Stimulated activated CD4-positive, alpha-beta T cell treated with anti-CD3 and anti-CD28 coated beads, Interleukin-4, amount 100 ng/mL, for 4 hours (primary cell): ENCODE results near the gene IFT172.
"Not testable (repeated sequence)": the region's sequence is repeated elsewhere in the genome, so short reads cannot be mapped to it uniquely, and the experiment has no call there.

Experiments
- DNase-seq, 2 experiments: peaks; one replicate each; pipeline ENCODE4 v3.0.0-alpha.2; 2020

Gene IFT172

DNA sequence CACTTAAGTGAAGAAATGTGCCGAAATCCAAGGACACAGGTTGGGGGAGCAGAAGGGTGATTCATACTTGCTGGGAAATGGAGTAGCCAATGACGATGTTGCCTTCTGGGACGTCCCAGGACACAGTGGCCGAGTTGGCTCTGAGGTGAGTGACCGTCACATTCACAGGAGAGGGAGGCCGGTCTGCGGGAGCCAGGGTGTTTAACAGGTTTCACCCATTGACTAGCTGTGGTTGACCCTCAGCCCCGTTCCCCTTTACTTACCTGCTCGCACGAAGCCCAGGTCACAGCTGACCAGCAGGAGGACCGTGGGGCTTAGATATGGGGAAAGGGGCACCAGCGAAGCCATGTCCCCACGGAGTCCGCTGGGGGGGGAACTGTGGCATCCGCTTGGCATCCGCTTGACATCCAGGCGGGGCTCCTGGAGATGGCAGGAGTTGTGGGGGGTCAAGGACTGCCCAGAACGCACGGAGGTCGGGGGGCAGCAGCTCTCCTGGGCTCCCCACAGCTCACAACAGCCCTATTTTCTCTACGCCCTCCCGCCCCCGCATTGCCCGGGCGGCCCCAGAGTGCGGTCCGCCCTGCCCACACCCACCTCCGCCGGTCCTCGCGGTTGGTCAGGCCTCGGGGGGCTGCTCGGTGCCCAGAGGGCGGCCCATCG is 4.9 kb upstream of the IFT172 start:
- DNase-seq: no peak

DNA sequence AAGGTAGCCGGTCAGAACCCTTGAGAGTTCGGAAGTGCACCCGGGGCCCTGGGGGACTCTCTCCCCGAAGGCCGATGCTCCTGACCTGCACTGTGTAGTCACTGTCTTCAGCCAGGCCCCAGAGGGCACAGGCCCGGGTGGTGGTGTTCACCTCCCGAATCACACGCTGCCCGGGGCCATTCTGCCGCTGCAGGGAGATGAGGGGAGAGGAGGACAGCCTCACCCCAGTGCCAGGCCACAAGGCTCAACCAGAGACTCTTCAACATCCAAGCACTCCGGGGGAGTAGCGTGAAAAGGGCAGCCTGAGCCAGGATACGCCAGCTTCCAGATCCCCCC is 4.4 kb upstream of the IFT172 start:
- DNase-seq: no peak

DNA sequence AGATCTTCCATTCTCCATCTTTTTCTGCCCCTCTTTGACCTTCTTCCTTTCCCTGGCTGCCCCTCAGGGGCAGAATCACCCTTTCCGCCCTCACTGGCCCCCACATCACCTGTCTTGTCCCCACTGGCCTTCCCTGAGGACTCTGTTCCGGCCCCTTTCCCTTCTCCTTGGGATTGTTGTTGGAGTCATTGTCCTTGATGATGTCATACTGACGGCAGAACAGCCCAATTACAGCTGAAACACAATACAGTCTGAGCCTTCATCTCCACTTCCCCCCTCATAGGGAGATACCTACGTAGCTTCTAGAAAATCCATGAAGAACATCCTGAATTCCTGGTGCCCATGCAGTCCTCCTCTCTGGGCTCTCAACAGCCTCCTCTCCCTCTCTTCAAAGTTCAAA is 3.0 kb upstream of the IFT172 start:
- no peak for DNase-seq

DNA sequence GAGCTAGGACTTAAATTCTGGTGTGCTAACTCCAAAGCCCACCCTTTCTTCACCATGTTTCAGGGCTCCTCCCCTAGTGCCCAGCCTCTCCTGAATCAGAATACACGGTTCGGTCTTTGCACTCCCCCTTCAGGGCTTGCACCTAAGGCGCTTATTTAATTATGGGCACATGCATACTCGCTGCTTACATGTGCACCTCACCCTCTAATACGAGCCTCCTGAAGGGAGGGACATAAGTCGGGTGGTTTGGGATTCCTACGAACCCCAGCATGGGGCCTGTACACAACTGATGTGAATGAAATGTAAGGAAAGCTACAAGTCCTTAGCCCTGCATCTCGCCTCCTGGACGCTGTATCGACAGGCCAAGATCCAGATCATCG is 435 bp downstream of the IFT172 start:
- DNase-seq: no peak

DNA sequence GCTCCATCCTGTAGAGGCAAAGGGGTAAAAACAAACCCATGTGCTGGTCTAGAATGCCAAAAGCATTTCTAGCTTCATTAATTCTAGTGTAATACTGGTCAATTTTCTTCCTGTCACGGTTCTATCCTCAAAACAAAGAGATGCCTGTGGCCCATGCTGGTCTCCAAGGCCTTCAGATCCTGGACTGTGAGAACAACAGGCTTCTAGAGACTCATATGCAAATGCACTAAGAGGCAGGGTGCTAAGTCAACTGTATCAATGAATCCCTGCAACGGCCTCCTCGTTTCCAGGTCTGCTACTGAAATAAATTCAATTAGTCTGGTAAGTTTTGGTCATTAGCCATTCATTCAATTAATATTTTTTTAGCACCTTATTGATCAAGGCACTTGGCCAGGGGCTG is 4.0 kb downstream of the IFT172 start:
- no peak for DNase-seq

DNA sequence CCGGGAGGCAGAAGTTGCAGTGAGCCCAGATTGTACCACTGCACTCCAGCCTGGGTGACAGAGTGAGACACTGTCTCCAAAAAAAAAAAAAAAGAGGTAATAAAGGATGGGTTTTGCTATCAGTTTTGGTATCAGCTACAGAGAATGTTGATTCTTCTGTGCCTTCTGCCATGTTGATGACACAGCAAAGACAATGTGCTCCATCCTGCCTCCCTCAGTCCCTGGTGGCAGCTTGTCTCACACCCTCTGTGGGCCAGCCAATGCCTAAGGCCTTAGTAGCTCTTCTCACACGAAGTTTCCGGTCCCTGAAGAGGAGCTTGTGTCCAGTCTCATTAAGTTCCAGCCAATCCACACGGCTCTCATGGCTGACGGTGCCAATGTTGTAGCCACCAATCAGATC is 17.6 kb downstream of the IFT172 start:
- no peak for DNase-seq

DNA sequence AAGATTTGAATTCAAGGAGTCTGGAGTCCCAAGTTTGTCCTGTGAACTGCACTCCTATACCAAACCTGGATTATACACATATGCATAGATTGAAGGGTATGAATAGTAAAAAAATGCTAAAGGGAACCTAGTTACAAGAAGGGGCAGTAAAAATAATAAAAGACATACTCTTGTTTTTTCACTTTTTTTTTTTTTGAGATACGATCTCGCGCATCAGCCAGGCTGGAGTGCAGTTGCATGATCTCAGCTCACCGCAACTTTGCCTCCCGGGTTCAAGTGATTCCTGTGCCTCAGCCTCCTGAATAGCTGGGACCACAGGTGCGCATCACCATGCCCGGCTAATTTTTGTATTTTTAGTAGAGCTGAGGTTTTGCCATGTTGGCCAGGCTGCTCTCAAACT is 25.1 kb downstream of the IFT172 start:
- DNase-seq: no peak

DNA sequence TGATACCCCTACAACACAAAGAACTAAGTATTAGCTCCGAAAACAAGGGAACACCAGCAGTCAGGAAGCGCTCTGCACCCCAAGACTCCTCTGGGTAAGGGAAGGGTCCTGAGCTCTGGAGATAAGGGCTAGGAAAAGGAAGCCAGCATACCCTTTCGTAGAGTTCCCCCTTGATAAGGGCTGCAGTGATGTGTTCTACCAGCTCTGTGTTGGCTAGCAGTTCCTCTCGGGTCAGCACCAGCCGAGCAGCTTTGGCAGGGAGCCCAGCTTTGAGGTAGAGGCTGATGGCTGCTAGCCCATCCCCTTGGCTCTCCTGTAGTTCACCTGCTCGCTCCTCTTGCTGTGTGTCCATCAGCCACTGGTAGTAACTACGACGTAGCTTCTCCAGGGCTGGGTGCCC is 28.4 kb downstream of the IFT172 start:
- no peak for DNase-seq

DNA sequence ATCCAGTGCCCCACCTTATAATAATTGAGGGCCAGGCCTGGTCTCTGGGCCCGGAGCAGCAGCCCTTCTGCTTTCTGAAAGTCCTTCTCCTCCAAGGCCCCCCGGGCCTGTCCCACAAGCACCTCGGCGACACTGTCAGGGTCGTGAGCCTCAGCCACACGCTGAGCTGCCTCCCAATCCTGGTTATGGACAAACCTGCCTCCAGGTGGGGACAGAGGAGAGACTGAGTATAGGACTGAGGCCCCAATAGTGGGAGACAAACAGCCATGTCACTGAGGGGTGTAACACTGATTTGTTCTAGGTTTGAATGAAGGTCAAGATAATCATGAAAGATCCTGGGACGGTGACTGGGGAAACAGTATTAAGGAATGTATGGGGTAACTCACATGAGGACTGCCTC is 35.6 kb downstream of the IFT172 start:
- DNase-seq: no peak

DNA sequence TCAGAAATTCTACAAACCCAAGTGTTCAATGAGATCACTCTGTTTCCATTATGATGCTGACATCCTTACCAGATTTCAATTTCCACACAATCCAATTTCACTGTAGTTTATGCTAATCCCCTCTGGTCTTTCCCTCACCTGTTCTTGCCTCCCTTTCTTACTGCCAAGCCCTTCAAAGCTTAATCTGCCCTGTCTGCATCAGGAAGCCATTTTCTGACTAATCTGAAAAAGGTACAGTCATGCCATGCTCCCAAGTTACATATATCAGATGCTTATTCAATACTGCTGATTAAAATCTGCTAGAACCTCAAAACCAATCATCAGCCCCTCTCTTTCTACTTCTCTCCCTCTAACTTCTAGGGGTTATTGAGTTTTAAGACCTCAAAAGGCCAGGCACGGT is 38.4 kb downstream of the IFT172 start:
- no peak for DNase-seq

DNA sequence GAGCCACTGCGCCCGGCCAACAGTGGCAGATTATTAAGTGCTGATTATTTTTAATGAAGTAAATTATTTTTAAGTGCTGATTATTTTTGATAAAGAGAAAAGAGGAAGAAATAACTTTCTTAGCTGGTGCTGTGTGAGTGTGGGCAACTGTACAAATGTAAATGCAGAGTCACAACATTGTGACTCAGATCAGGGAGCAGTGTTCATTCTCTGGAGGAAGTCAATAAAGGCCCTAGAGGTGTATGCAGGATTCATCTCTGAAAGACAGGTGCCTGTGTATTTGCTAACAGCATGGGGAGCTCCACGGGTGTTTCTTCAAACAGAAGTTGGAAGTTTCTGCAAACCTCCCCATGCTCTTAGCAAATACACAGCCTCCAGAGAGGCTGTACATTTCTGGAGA is 41.2 kb downstream of the IFT172 start:
- no peak for DNase-seq

DNA sequence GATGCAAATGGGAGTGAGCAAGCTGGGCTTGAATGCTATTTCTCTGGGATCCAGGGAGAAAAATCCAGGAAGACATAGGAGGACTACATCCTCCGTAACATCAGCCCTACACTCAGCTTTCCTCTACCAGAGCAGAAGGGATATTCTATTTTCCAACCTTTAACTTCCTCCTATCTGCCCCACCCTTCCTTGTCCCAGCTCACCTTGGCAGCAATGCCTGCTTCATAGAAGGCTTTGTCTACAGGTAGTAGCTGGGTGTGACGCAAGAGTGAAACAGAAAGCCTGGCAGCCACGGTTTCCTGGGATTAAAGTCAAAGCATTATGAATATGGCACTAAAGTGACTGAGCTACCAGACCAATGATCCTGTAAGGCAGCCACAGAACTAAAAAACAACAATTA is 43.5 kb downstream of the IFT172 start:
- no peak for DNase-seq

DNA sequence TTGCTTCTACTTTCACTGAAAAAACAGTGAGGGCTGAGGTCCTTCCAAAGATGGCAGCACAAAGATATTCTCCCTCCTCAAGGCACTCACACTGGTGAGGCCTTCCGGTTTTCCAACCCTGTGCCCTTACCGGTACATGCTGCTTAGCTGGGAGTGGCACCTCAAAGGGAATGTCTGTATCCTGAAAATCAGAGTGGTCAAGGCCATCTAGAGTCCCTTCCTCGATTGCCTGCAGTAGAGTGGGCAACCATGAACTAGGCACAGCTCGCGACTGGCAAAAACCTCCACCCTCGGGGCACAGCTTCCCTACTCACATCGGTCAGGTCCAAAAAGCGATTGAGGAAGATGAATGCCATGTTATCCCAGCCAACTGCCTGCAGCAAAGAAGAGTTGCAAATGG is 43.9 kb downstream of the IFT172 start:
- no peak for DNase-seq

DNA sequence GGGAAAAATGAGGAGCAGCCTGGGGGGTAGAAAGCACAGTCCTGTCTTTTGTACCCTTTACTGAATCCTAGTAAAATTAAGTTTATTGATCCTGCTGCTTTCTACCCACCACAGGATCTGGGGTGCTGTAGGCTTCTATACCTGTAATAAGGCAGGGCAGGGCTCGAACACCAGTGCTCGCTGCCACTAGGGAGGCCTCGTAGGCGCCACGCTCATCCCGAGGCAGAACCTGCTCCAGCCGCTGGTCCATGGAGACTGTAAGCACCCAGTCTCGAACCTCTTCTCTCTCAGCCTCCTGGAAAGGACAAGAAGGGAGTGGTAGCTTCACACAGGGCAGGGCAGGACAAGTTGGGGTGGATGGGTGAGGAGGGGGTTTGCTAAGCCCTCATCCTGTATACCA is 44.4 kb downstream of the IFT172 start:
- no peak for DNase-seq

DNA sequence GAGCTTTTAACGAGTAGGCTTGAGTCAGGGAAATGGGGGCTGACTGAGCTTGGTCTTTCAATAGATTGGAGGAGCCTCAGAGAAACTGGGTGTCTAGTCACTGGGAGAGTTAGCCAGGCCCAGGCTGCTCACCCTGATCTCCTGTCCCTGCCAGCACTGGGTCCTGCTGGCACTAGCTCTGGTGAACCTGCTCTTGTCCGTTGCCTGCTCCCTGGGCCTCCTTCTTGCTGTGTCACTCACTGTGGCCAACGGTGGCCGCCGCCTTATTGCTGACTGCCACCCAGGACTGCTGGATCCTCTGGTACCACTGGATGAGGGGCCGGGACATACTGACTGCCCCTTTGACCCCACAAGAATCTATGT is 46.6 kb downstream of the IFT172 start:
- DNase-seq: no peak

DNA sequence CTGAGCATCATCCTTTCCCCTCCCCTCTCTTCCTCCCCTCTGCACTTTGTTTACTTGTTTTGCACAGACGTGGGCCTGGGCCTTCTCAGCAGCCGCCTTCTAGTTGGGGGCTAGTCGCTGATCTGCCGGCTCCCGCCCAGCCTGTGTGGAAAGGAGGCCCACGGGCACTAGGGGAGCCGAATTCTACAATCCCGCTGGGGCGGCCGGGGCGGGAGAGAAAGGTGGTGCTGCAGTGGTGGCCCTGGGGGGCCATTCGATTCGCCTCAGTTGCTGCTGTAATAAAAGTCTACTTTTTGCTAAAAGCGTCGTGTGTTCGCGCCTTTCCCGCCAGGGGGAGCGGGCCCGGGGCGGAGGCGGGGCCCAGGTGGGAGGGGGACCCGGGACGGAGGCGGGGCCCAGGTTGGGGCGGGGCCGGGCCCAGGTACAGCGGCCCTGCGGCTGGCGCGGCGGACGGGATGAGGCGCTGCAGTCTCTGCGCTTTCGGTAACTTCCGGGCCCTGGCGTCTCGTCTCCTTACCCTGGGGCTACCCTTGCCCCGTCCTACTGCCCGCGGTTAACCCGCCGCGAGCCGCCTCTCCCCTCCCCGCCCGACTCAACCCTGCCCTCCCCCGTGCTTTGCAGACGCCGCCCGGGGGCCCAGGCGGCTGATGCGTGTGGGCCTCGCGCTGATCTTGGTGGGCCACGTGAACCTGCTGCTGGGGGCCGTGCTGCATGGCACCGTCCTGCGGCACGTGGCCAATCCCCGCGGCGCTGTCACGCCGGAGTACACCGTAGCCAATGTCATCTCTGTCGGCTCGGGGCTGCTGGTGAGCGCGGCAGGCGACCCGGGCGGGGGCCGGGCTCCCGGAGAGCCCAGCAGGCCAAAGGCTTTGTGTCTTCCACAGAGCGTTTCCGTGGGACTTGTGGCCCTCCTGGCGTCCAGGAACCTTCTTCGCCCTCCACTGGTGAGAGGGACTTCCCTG is 47.3 kb downstream of the IFT172 start, which contains the start of gene KRTCAP3:
KRTCAP3 (plus strand) TSS at position 424 of the 962 bp plus-strand sequence; CDS start at position 456, 32 bp downstream.
- DNase-seq: peak; percentile 24 to 34

DNA sequence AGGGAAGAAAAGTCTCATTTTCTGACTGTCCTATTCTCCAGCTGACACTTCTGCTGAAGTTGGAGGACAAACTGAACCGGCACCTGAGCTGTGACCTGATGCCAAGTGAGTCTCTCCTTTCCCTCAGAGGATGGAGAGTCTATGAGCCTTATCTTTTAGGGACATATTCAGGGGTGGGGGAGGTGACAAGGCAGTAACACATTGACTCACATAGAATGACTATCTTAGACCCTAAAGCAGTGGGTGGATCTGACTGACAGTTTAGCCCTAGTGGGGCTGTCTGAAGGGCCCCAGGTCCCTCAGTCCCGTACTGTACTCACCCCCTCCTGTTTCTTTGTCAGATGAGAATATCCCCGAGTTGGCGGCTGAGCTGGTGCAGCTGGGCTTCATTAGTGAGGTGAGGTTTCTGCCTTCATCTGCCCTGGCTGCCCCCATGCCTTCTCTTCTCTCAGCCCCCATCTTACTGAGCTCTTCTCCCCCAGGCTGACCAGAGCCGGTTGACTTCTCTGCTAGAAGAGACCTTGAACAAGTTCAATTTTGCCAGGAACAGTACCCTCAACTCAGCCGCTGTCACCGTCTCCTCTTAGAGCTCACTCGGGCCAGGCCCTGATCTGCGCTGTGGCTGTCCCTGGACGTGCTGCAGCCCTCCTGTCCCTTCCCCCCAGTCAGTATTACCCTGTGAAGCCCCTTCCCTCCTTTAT is 48.2 kb downstream of the IFT172 start:
- no peak for DNase-seq

DNA sequence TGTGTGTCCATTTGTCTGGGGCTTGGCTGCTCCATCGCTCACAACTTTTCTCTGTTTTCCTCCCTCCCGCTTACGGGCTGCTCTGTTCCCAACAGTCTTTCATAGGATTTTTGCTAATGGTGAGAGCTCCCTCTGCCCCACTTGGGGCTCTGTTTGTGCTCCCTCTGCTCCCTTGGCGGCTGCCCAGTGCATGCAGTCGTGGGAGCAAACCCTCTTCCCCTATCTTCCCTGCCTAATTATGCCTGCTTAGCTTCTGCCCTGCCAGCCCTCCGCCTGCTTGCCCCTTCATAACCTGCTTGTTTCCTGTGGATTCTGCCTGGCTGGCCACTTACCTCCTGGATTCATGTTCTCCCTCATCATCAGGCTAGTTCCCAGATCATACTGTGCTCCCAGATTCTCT is 53.9 kb downstream of the IFT172 start:
- DNase-seq: no peak

DNA sequence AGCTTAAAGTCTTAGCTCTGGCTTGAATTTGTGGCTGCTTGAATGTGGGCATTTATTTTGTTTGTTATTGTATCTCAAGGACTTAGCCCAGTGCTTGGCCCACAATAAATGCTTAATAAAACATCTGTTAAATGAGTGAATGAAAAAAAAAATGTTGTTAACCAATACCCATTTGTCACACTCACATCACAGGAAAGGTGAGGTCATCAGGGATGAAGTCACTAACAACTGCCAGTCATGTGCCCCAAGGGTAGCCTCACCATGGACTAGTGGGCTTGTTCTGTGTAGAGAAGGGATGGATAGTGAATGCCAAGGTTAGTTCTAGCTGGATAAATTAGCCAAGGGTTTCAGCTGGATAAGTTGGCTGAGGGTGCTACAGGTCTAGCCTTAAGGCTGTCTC is 58.1 kb downstream of the IFT172 start:
- DNase-seq: peak in 1 of 2 experiments; percentile 45

DNA sequence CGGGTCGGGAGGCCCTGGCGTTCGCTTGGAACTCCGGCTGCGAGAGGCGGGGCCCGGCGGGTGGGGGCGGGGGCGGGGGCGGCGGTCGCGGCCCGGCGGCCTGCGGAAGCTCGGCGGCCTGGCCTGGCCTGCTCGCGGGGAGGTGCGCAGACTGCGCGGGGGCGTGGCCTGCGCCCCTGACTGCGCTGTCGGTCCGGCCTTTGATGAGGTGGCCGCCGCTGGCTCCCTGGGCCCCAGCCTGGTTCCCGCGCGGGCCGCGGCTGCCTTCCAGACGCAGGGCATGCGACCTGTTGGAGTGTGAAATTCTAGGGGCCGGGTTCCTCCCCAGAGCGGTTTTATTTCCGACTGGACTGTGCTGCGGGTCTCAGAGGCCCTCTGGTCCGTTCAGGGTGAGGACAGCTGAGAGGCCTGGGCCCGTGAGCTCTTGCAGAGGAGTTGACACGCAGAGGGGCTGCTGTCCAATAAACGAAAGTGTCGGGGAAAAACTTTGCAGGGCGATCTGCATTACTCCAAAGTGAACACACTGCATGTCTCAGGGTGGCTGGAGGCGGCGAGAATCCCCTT is 60.5 kb downstream of the IFT172 start:
- peak; percentile 60 to 65 for DNase-seq

DNA sequence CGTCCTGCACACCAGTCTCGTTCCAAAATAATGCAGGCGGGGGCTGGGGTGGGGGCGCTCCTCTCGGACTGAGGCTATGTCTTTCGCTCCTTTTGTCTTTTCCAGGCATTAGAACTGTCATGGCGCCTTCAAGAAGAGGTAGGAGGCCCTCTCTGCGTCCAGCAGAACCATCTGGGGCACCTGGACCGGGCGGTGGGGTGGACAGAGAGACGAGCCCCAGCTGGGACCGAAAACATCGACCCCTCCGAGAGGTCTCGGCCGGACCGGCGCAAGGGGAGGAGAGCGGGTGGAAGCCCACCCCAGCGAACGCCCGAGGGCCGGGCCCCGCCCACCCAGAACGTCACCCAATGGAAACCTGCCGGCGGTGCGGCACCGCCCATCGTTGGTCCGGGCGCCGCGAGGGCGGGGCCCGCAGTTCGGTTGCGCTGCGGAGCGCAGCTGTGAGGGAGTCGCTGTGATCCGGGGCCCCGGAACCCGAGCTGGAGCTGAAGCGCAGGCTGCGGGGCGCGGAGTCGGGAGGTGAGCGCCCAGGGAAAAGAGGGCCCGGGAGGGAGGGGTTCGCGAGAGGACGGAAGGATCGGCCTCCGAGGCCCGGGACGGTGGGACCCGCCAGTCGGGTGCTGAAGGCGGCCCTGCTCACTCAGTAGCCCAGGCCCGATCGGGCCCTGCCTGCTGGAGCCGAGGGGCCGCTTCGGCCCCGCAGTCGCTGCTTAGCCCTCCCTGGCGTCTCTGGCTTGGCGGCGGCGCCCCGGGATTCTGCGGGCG is 61.1 kb downstream of the IFT172 start, which contains the start of gene NRBP1:
NRBP1 (plus strand) TSS at position 419 of the 765 bp plus-strand sequence. CDS start 4,643 bp downstream, outside the sequence.
- peak; percentile 87 to 93 for DNase-seq

DNA sequence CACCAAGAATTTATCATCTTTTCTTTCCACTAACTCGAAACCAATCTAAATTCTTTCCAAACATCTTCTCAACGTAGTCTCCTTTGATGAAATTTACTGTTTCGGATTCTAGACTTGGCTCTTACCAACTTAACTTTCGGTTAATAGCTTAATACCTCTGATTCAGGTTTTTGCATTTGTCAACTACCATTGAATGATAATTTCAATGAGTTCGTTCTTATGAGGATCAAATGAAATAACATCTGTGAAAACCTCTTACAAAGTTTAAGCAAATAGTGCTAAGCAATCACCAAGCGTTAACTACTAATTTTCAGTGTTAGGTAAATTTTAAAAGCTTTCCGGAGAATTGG is 61.7 kb downstream of the IFT172 start:
- no peak for DNase-seq

DNA sequence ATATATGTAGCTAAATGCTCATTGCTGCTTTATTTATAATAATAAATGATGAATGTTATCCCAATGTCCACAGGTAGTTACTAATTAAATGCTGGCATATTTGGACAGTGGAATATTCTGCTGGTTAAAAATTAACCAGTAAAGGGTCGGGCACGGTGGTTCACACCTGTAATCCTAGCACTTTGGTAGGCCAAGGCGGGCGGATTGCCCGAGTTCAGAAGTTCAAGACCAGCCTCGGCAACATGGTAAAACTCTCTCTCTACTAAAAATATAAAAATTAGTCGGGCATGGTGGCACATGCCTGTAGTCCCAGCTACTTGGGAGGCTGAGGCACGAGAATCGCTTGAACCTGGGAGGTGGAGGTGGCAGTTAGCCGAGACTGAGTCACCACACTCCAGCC is 64.5 kb downstream of the IFT172 start:
- not testable (repeated sequence) for DNase-seq
